Inflammatory macrophage treated with lipopolysaccharide for 1 hour (primary cell): ENCODE data around the gene RPL6.
A peak's percentile ranks its signal among the peaks of the same experiment; 100 is the strongest.
"Not testable (repeated sequence)": the region's sequence is repeated elsewhere in the genome, so short reads cannot be mapped to it uniquely, and the experiment has no call there.

Source experiments
- DNase-seq, 2 donors: peaks; one replicate each; pipeline ENCODE4 v3.0.0-alpha.2; 2020 to 2022

The RPL6 gene

DNA sequence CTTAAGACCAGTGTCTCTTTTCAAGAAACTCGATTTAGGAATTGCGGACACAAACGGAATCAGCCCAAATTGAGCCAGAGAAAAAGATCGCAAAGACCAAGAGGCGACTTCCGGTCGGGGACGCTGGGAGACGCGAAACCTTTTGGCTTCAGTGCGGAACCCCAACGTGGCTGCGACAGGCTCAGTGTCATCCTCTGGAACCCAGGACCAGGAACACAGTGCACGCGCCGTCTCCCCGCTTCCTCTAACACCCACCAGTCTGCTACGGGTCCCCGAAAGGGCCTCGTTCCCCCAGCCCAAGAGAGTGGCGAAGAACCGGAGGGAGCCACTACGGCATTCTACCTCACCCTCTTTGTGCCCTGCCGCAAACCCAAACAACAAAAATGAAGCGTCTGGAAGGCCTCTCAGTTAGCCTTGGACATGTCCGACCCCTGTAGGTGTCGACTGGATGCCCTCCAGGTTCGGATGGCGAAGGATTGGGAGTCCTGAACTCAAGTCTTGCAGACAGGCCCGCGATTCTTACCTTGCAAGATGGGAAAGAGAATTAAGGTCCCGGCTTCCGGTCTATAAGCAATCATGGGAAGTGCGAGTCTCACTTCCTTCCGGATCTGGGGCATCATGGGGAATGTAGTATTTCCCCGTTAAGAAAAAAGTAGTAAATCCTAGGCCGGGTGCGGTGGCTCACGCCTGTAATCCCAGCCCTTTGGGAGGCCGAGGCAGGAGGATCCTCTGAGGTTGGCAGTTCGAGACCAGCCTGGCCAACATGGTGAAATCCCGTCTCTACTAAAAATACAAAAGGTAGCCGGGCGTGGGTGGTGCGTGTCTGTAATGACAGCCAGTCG is at the start of gene RPL6:
Gene RPL6 (minus strand): TSS at position 542 of the 842 bp plus-strand sequence. CDS start 949 bp downstream, outside the sequence.
- DNase-seq, result peak; percentile 89 to 93

DNA sequence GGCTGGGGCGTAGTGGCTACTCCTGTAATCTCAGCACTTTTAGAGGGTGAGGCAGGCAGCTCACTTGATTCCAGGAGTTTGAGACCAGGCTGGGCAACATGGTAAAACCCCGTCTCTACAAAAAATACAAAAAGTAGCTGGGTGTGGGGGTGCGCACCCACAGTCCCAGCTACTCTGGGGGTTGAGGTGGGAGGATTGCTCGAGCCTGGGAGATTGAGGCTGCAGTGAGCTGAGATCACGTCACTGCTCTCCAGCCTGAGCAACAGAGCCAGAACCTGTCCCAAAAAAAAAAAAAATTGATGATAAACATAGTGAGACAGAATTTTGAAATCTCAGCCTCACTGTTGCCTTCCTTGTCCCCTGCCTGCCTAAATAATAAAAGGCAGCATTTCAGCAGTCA is 49.3 kb upstream of the RPL6 start:
- no peak for DNase-seq

DNA sequence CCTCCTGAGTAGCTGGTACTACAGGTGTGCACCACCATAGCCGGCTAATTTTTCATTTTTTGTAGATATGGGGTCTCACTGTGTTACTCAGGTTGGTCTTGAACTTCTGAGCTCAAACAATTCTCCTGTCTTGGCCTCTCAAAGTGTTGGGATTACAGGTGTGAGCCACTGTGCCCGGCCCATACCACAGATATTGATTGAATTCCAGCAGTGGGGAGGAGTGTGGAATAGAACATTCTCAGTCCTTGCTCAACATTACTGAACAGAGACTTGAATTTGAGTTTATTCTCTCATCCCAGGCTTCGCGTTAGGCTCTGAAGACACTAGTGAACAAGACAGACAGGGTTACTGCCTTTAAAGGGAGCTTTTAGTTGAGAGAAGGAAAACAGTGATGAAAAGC is 48.9 kb upstream of the RPL6 start:
- no peak for DNase-seq

DNA sequence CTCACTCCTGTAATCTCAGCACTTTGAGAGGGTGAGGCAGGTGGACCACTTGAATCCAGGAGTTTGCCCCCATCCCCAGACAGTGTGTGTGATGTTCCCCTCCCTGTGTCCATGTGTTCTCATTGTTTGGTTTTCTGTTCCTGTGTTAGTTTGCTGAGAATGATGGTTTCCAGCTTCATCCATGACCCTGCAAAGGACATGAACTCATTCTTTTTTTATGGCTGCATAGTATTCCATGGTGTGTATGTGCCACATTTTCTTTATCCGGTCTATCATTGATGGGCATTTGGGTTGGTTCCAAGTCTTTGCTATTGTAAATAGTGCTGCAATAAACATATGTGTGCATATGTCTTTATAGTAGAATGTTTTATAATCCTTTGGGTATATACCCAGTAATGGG is 47.7 kb upstream of the RPL6 start:
- not testable (repeated sequence) for DNase-seq

DNA sequence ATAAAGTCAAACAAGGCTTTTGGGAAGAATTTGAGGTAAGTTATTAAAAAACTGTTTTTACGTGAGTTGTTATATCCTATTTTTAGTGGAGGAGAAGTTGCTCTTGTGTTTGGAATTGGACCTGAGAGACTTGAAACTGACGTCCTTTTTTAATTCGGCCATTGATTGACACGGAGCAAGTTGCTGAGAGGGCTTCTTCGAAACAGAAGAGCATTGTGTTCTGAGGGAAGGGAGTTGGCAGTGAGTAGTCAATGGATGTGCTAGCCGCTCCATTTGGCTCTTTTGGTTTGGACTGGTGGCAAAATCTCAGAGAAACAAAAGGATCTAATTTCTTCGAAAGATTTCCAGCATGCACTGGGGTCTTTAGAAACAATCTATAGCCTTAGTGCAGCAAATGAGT is 46.6 kb upstream of the RPL6 start:
- no peak for DNase-seq

DNA sequence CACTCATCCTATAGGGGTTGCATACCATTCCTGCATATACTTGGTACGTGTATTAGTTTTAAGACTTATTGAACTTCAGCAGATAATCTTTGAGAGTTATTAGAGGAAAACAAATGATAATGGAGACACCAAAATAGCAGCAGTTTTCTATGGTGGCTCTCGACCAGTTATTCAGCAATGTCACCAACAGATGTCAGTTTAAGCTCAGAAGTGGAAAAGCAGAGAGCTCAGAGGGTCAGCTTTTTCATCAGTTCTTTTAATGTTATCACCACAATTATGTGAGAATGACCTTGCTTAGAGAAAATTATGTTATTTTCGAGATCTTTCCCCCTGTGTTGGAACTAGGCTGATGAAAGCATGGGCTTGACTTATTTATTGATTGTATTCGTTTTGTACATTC is 41.3 kb upstream of the RPL6 start:
- no peak for DNase-seq

DNA sequence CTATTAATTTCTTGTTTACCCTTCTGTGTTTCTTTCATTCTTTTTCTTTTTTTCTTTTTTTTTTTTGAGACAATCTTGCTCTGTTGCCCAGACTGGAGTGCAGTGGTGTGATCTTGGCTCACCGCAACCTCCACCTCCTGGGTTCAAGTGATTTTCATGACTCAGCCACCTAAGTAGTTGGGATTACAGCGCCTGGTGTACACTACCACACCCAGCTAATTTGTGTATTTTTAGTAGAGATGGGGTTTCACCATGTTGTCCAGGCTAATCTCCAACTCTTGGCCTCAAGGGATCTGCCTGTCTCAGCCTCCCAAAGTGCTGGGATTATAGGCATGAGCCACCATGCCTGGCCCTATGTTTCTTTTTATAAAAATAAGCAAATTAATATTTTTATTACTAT is 38.8 kb upstream of the RPL6 start:
- DNase-seq, result not testable (repeated sequence)

DNA sequence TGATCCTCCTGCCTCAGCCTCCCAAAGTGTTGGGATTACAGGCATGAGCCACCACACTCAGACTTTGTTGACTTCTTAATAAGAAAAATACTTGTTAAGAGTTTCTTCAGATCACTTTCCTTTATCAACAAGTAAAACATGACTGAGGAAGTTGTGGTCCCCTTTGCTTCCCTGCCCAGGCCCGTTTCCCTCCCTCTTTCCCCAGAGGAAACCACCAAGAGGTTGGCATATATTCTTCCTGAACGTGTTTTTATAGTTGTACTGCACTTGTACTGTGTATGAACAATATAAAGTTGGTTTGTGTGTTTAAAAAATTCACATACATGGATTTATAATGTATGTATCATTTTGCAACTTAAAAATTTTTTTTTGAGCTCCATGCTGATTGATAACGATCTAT is 37.7 kb upstream of the RPL6 start:
- no peak for DNase-seq

DNA sequence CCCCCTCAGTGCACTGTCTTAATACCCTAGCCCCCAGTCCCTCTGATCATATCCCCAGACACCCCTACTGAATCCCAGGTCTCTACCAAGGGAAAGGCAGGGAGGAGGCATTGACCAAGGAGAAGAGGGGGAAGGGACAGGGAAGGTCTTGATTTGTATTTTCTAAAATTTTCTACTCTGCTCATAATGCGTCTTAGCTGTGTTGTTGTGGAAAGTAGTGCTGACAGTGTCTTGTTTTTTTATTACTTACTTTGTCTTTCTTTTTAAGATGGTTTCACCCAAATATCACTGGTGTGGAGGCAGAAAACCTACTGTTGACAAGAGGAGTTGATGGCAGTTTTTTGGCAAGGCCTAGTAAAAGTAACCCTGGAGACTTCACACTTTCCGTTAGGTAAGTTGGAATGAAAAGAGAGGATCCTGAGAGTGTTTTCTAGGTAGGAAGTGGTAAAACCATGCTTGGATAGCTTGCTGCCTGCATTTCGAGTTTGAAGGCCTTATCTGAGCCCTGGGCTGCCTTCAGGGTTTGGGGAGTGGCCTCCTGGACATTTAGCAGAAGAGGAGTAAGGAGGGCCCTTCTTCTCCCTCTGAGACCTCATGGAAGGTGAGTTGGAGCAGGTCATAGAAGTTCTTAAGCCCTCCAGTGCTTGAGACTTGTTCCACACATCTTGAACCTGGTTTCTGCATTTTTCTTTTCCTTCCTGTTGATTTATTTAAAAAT is 36.8 kb upstream of the RPL6 start:
- DNase-seq, result no peak

DNA sequence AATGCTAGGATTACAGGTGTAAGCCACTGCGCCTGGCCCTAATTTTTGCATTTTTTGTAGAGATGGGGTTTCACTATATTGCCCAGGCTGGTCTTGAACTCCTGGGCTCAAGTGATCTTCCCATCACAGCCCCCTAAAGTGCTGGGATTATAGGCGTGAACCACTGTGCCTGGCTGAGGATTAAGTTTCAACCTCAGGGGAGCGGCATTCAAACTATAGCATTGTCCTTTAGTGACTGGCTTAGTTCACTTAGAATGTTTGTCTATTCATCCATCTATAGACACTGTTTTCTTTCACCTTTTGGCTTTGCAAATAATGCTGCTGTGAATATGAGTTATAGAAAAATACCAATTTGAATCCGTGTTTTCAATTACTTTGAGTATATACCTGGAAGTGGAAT is 34.5 kb upstream of the RPL6 start:
- no peak for DNase-seq

DNA sequence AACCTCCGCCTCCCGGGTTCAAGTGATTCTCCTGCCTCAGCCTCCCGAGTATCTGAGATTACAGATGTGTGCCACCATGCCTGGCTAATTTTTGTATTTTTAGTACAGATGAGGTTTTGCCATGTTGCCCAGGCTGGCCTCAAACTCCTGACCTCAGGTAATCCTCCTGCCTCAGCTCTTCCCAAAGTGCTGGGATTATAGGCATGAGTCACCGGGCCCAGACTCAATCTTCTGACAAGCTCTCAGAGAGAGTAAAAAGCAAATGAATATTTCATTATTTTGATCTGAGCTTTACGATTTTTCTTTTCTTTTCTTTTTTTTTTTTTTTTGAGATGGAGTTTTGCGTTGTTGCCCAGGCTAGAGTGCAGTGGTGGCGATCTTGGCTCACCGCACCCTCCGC is 31.2 kb upstream of the RPL6 start:
- DNase-seq, result not testable (repeated sequence)

DNA sequence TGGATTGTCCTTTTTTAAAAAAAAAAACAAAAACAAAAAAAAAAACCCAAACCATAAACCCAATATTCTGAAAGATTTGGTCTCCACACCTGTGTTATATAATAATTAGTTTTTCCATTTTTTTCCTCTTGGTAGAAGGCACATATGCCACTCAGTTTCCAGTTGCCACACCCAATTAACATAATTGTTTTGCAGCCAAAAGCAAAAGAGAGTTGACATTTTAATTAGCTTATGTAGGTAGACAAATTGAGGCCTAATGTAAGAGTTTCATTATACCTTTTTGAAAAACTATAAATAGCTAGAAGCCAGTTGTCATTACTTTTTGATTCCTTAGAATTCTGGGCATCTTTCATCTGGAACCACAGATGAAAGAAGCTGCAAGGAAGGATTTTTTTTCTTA is 30.4 kb upstream of the RPL6 start:
- DNase-seq, result no peak

DNA sequence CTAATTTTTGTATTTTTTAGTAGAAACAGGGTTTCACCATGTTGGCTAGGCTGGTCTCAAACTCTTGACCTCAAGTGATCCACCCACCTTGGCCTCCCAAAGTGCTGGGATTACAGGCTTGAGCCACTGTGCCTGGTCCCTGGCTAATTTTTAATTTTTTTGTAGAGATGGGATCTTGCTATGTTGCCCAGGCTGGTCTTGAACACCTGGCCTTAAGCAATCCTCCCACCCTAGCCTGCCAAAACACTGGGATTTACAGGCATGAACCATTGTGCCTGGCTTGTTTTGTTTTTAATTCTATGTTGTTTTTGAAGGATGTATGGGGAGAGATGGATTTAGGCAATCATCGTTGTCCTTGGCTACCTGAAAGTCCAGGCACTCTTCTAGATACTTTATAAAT is 29.2 kb upstream of the RPL6 start:
- not testable (repeated sequence) for DNase-seq

DNA sequence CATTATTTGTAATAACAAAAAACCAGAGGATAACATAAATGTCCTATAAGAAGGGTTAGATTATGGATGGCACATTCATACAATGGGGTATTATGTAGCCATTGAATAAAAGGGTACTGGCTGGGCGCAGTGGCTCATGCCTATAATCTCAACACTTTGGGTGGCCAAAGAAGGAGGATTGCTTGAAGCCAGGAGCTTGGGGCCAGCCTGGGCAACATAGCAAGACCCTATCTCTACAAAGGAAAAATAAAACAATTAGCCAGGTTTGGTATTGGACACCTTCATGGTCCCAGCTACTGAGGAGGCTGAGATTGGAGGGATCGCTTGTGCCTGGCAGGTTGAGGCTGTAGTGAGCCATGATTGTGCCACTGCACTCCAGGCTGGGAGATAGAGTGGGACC is 24.1 kb upstream of the RPL6 start:
- no peak for DNase-seq

DNA sequence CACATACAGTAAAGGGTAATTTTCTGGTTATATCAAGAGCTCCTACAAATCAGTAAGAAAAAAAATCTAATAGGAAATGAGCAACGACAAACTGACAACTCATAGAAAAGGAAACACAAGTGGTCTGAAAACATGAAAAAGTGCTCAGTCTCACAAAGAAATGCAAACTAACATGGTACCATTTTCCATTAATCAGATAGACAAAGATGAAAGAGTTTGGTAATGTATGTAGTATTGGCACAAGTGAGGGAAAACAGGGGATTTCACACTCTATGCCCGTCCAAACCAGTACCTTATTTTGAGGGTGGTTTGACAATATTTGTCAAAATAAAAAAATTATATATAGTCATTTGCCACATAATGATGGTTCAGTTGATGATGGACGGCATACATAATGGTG is 22.6 kb upstream of the RPL6 start:
- DNase-seq, result no peak

DNA sequence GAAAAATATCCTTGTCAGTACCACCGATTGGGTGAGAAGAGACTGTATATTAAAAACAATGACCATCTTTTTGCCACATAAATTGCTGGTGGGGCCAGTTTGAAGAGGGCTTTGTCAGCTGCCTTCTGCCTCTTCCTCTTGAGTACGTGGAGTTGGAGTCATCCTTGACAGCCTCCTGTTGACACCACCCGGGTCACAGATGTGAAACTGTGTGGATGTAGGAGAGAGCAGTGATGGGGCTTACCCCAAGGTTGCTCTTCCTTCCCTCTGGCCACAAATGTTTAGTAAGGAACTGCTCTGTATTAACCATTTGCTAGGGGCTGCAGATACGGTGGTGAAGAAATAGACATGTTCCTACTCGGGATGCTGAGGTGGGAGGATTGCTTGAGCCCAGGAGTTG is 21.5 kb upstream of the RPL6 start:
- peak in 1 of 2 donors; percentile 8 for DNase-seq

DNA sequence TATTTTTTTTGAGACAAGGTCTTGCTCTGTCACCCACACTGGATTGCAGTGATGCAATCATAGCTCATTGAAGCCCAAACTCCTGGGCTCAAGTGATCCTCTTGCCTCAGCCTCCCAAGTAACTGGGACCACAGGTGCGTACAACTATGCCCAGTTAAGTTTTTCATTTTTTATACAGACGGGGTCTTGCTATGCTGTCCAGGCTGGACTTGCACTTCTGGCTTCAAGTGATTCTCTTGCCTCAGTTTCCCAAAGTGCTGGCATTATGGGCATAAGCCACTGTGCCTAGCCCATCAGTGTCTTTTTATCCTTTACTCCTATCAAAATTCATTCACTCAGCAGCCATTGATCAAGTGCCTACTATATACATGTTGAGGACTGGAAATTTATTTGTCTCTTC is 18.4 kb upstream of the RPL6 start:
- no peak for DNase-seq

DNA sequence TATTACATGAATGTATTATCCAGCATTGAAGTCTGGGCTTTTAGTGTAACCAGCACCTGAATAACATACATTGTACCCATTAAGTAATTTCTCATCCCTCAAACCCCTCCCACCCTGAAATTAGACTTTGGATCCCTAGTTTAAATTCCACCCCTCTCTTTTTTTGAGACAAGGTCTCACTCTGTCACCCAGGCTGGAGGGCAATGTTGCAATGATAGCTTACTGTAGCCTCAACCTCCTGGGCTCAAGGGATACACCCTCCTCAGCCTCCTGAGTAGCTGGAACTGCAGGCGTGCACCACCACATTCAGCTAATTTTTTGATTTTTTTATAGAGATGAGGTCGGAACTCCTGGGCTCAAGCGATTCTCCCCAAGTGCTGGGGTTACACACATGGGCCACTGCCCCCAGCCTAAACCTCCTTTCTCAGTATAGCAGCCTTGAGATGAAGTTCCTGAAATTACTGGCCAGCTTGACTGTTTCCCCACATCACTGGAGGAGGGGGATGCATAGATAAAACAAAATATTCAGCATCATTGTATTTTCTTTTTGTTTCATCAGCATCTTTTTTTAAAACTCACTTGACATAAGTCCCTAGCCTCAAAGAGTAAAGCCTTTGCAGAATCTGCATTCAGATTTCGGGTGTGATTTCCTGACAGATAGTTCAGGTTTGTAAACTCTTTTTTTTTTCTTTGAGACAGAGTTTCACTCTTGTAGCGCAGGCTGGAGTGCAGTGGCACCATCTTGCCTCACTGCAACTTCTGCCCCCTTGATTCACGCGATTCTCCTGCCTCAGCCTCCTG is 16.4 kb upstream of the RPL6 start:
- no peak for DNase-seq

DNA sequence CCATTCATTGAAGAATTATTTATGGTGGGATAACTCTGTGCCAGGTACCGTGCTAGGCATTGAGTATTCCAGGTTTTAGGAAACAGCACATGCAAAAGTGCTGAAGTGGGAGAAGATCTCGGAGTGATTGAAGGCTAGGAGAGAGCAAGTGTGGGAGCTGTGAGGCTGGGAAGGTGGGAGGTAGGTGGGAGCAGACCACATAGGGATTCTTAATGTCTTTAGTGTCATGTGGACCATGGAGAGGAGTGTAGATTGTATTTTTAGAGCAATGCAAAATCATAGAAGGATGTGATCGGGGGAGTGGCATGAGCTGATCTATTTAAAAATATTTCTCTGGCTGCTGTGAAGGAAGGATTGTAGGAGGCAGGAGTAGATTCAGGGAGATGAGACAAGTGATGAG is 14.7 kb upstream of the RPL6 start:
- no peak for DNase-seq

DNA sequence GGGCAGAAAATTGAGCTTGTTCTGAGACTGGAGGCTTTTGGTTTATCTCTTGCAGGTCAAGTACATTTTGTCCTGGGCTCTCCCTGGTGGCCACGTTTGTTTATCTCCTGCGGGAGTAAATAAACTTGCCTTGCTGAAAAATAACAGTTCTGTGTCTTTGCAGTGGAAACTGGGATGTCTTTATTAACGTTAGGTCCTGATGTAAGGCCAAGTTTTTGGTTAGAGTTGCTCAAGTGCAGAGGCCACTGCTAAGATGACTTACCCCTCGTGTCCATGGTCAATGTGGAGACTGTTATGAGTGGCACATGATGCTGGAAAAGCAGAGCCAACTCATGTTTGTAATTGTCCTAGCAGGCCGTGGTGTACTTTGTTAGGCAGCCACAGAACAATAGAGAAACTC is 13.1 kb upstream of the RPL6 start:
- no peak for DNase-seq

DNA sequence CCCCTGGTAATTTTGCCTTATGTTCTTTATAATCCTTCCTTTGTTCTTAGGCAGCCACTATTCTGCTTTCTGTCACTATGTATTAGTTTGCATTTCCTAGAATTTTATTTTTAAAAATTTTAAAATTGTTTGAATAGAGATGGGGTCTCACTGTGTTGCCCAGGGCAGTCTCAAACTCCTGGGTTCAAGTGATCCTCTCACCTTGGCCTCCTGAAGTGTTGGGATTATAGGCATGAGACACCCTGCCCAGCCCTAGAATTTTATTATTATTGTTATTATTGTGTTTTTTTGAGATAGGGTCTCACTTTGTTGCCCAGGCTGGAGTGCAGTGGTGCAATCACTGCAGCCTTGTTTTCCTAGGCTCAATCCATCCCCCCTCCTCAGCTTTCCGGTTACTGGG is 12.0 kb upstream of the RPL6 start:
- no peak for DNase-seq

DNA sequence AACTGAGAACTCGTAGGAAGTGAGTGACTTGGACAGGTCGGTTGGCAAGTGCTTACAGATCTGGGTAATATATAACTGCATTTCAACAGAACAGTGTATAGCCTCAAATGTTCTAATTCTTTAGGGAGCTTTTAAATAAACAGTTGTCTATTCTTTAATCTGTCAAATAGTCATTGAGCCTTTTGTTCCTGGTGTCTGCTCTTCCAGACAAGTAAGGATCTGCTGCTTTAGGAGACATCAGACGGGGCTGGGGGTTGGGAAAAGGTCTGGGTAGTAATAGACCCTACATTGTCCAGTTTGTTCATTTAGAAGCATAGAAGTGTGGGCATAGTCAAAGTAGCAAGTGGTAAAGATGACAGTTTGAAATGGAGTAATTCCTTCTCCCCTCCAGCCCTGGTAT is 11.3 kb upstream of the RPL6 start:
- no peak for DNase-seq

DNA sequence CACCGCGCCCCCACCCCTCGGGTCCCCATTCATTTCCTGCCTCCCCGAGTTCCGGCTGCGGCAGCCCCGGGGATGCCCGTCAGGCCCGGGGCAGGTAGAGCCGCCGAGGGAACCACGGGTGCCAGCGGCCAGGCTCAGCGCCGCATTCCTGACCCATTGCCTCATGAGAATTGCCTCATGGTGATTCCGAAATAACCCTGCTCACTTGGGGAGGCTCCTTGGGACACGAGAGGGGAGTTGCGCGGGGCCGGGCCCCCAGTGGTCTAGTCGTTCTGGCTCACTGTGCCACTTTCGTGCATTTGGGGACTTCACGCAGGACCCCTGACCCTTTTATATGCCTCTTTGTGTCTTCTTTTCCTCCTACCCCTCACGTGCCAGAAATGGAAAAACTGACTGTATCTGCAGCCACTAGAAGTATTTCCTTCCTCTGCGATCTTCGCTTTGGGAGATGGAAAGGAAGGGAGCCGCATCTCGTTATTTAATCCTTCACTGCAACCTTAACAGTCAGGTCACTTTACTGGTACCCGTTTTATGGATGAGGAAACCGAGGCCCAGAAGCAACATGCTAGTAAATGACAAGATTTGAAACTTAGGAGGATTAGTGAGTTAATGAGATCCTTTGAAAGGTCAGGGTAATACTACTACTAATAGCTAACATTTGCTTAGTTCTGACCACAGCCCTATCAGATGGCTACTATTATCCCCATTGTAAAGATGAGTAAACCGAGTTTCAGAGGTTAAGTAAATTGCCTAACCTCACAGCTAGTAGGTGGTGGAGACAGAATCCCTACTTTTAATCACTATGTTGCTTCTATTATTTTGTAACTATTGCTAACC is 10.1 kb upstream of the RPL6 start:
- peak; percentile 66 to 78 for DNase-seq
